HG03066 (cell line): ENCODE measurements around the gene ETV3.
"Not testable (repeated sequence)": the region's sequence is repeated elsewhere in the genome, so short reads cannot be mapped to it uniquely, and the experiment has no call there.

Source experiments
- ATAC-seq: cut with Tn5 transposase; IDR thresholded peaks from one replicate; pipeline ENCODE4 v1.9.1; 2021; ENCODE audit warnings: low read depth; ENCODE audit not compliant: unreplicated experiment

Gene ETV3

DNA sequence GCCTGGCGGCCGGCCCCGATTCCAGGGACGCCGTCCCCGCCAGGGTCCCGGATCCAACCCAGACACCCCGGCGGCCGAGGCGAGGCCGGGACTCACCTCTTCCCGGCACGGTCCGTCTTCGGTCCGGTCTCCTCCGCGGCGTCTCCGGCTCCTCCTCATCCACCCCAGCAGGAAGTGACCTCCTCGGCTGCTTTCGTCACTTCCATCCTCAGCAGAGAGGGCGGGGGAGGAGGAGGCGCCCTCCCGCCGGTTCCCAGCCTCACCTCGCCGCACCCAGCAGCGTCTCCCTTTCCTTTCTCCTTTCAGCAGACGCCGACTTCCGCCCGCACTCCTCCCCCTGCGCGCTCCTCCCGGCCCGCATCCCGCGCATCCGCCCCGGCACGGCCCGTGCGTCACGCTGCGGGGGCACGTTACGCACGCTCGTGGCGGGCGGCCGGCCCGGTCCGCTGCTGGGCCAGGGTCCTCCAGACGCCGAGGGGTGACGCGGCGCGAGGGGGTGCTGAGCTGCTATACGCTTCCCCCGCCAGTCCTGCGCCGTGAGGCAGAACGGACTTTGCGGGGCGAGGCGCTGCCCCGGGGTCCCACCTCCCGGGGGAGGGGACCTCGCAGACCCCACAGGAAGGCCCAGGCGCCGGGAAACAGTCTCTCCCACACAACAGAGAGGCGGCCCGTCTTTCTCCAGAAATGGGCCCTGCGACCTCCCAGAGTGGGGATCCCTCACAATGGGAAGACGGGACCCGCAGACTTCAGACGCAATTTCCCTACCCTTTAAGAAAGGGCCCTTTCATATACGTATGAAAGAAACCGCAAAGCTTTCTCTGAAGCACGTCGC is at the start of gene ETV3:
ETV3 (minus strand) TSS at position 176 of the 832 bp plus-strand sequence. CDS start 2,043 bp downstream, outside the sequence.
- peak; percentile 72 for ATAC-seq

GRCh38 chr1:157186281-157186992 is 48.2 kb upstream of the ETV3 start:
- ATAC-seq = no peak

- no peak for ATAC-seq
These were observed 45.7 kb upstream of the ETV3 start for GRCh38 chr1:157183870-157184269.

DNA sequence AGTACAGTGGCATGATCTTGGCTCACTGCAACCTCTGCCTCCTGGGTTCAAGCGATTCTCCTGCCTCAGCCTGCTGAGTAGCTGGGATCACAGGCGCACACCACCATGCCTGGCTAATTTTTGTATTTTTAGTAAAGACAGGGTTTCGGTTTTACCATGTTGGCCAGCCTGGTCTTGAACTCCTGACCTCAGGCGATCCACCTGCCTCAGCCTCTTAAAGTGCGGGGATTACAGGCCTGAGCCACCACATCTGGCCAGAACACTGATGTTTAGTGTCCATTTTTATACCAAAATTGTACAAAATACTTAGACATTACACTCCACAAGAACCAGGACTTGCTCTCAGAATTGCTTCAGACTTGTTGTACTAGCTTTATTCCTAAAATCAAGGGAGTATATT is 44.2 kb upstream of the ETV3 start:
- ATAC-seq = not testable (repeated sequence)

DNA sequence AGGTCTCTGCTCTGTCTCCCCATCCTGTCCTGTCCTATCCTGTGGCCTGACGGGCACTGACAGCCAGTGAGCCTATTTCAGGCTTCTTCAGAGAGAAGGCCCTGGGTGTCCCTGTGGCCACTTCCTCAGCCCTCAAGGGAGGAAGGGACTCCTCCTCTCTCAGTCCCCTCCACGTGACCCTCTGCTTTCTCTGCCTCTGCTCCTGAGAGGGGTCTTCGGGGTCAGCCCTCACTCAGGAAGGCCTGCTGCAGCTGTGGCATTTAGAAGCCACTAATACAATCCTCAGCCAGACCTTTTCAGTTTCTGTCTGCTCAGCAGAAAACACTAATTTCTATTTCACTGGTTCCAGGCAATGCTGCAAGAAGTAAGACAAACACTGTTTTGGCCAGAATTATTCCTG is 43.6 kb upstream of the ETV3 start:
- no peak for ATAC-seq

DNA sequence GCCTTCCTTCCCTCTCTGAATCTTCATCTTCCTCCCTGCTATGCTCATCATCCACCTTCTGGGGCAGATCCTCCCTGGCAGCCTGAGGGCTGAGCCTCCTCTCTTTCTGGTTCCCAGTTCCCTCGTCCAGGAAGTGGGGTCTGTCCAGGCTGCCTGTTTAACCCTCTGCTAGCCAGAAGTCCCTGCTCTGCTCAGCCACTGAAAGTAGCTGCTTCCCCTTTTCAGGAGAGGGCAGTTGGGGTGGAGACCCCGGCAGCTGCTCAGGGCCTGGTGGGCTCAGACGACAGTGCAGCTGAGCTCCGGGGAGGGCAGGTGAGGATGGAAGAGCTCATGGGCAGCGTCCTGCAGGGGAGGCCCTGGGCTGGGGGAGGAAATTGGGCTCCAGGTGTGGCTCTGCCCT is 43.1 kb upstream of the ETV3 start:
- ATAC-seq = no peak

GRCh38 chr1:157178490-157178889 is 40.3 kb upstream of the ETV3 start:
- ATAC-seq = no peak

- no peak for ATAC-seq
These were observed 39.7 kb upstream of the ETV3 start for GRCh38 chr1:157177733-157178394.

DNA sequence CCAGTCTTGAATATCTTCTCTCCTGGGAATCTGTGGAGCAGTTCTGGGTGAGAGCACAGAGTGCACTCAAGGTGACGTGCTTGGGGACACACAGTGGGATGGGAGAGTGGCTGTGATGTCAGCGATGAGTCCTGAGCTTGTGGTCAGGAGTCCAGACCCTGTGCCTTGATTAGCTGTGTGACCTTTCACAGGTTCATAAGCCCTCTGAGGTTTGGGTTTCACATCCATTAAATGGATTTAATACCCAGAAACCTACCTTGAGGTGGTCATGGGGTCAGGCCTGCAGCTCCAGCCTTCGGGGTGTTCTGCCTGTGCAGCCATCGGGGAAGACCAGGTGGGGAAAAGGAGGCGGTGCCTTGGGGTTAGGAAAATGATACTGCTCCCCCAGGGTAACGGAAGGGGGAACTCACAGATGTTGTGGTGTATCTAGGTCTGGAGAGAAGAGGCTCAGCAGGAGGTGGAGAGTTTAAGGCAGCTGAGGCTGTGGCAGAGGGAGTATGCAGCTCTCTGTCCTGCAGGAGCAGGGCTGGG is 38.5 kb upstream of the ETV3 start:
- peak; percentile 38 for ATAC-seq

- no peak for ATAC-seq
These were observed 37.8 kb upstream of the ETV3 start for GRCh38 chr1:157176016-157176415.

GRCh38 chr1:157173900-157174410 is 35.8 kb upstream of the ETV3 start:
- no peak for ATAC-seq

- not testable (repeated sequence) for ATAC-seq
These were observed 35.0 kb upstream of the ETV3 start for GRCh38 chr1:157173241-157173640.

GRCh38 chr1:157172591-157172990 is 34.4 kb upstream of the ETV3 start:
- not testable (repeated sequence) for ATAC-seq

DNA sequence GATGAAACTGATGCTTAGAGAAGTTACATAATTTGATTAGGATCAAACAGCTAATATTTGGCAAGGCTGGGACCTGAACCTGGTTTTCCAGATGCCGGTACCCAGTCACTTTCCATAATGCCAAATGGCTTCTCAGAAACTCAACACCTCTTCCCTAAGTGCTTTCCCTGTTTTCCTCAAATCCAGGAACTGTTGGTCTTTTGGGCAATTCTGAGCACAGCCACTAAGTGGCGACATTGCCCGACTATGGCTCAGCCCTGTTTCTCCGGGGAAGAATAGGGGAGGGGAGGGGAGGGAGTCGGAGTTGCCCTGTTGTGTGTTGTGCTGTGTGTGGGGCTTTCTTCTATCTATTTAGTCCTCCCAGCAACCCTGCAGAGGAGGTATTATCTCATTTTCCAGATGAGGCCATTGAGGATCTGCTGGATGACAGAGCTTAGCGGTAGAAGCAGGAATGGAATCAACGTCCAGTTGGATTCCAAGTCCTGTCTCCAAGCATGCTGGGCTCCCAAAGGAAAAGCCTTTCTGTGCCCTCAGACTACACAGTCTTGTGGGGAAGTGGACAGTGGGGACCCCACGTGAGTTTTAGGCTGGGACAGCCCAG is 33.8 kb upstream of the ETV3 start:
- ATAC-seq = not testable (repeated sequence)

DNA sequence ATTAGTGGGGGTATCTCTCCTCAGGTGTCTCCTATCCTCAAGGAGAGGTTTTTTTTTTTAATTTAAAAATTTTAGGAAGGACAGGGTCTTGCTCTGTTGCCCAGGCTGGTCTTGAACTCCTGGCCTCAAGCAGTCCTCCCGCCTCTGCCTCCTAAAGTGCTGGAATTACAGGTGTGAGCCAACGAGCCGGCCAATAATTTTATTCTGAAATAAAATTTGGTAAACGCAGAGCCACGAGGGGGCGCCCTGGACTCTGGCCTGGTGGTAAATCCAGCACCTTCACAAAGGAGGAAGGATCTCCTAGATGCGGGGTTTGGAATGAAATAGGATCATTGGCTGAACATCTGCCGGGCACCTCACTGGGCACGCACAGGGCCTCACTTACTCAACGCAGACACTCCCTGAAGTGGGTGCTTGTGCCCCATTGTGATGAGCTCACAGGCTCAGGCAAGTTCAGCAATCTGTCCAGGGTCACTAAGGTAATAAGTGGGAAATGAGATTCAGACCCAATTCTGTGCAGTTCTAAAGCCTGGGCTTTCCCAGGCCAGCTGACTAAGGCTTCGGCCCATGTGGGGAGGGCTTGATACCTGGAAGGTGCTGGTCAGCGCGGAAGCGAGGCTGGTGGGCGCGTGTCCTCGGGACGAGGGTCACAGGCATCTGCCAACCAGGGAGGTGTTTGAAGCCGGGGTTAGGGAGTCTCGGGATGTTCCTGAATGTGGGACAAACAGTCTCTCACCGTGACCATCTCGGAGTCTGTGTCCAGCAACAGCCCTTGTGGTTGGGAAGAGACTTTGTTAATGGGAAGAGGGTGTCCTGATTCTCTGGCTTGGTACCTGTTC is 32.7 kb upstream of the ETV3 start:
- ATAC-seq = no peak

- no peak for ATAC-seq
These were observed 29.8 kb upstream of the ETV3 start for GRCh38 chr1:157168015-157168414.

DNA sequence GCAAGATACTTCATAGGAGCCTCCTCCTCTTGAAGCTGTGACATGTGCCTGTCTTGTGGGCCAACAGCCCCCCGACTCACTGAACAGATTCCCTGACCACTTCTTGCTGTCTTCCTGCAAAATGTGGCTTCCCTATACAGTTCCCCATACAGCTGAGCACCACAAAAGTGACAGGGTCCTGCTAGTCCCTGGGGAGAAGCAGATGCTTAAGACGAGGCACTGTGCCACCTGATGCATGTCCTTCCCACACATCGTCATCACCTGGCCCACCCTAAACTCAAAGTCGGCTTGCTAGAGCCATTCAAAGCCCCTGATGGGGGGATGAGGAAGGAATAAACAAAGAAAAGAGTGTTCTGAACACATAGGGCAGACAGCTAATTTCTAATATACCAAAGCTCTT is 29.2 kb upstream of the ETV3 start:
- no peak for ATAC-seq

- no peak for ATAC-seq
These were observed 28.4 kb upstream of the ETV3 start for GRCh38 chr1:157166590-157166989.

GRCh38 chr1:157163273-157164127 is 25.3 kb upstream of the ETV3 start:
- ATAC-seq = no peak
